Suprapubic skin (tissue), 4 donors: ENCODE results near the gene HDAC5. TPM values are rescaled to one million over a fixed set of nuclear protein-coding genes. Genes with fewer than 3 reads are reported as not detected.

Experiments
- DNase-seq, 2 donors: peaks; one replicate each; pipeline ENCODE4 v3.0.0-alpha.2; 2019; ENCODE audit warnings: low spot score in 2 of 2
- H3K27ac ChIP-seq: fragments of 200-600 bp; sonication (generic); one replicate; pipeline ENCODE4 v1.5.1; 2019
- H3K27me3 ChIP-seq: fragments of 200-600 bp; sonication (generic); one replicate; pipeline ENCODE4 v1.5.1; 2019
- H3K36me3 ChIP-seq: fragments of 200-600 bp; sonication (generic); one replicate; pipeline ENCODE4 v1.5.1; 2019
- H3K4me1 ChIP-seq: fragments of 200-600 bp; sonication (generic); one replicate; pipeline ENCODE4 v1.5.1; 2019
- H3K4me3 ChIP-seq: fragments of 200-600 bp; sonication (generic); one replicate; pipeline ENCODE4 v1.5.1; 2019; ENCODE audit warnings: mild to moderate bottlenecking
- H3K9me3 ChIP-seq: fragments of 200-600 bp; sonication (generic); one replicate; pipeline ENCODE4 v1.5.1; 2019
- CTCF ChIP-seq, 2 donors: fragments of 200-600 bp in 1 of 2; fragments of 450-650 bp in 1 of 2; sonication (generic) in 1 of 2; IDR thresholded peaks; one replicate each; pipeline ENCODE4 v1.5.1; 2016 to 2019; ENCODE audit warnings: antibody characterized with exemption in 2 of 2, mild to moderate bottlenecking in 1 of 2, moderate library complexity in 1 of 2
- EP300 ChIP-seq: sonication (generic); formaldehyde crosslinking; IDR thresholded peaks from one replicate; pipeline ENCODE4 v1.6.1; 2017; ENCODE audit warnings: antibody characterized with exemption
- POLR2A ChIP-seq, 2 donors: fragments of 450-650 bp; IDR thresholded peaks; one replicate each; pipeline ENCODE4 v1.6.1; 2017; ENCODE audit warnings: antibody characterized with exemption in 2 of 2, mild to moderate bottlenecking in 2 of 2, moderate library complexity in 2 of 2
- POLR2AphosphoS5 ChIP-seq, 3 donors: sonication (generic); formaldehyde crosslinking; IDR thresholded peaks; one replicate each; pipeline ENCODE4 v1.6.1; 2017; ENCODE audit warnings: antibody characterized with exemption in 3 of 3
- WGBS: methylation state at CpG from one replicate; pipeline ENCODE4 v1.1.5; 2018; 5-methylcytosine and 5-hydroxymethylcytosine counted together
- total RNA-seq, 4 donors: library from RNA; depleted of rRNA; stranded (reverse); fragments of >200 nt; gene quantifications; one replicate each; pipeline ENCODE4 v1.1.0, GENCODE V29; 2016

HDAC5 gene
- total RNA-seq, 4 donors from 2014 or later = 135 to 197 (median 168) TPM

GRCh38 chr17:44117351-44117750 is 6.1 kb downstream of the HDAC5 start:
- no peak overlapping the region for H3K4me3 ChIP-seq
- DNase-seq = no peak
- no peak overlapping the region for H3K27ac ChIP-seq
- H3K9me3 ChIP-seq = no peaks in the 10 kb centered on the region
- peaks cover 88% of the 10 kb centered on the region for H3K4me1 ChIP-seq
- TF ChIP-seq POLR2A (IDR thresholded peaks at IDR 0.05) = no peak
- no peak for TF ChIP-seq POLR2AphosphoS5 (IDR thresholded peaks at IDR 0.05)
- no peak for TF ChIP-seq CTCF (IDR thresholded peaks at IDR 0.05)
- TF ChIP-seq EP300 = no peak
- 76% methylated on average over 18 of the region's 18 CpGs for WGBS
- no peaks in the 10 kb centered on the region for H3K27me3 ChIP-seq
- H3K36me3 ChIP-seq = peaks cover 35% of the 10 kb centered on the region

GRCh38 chr17:44115585-44116415 is 7.6 kb downstream of the HDAC5 start:
- no peak overlapping the region for H3K27ac ChIP-seq

DNA sequence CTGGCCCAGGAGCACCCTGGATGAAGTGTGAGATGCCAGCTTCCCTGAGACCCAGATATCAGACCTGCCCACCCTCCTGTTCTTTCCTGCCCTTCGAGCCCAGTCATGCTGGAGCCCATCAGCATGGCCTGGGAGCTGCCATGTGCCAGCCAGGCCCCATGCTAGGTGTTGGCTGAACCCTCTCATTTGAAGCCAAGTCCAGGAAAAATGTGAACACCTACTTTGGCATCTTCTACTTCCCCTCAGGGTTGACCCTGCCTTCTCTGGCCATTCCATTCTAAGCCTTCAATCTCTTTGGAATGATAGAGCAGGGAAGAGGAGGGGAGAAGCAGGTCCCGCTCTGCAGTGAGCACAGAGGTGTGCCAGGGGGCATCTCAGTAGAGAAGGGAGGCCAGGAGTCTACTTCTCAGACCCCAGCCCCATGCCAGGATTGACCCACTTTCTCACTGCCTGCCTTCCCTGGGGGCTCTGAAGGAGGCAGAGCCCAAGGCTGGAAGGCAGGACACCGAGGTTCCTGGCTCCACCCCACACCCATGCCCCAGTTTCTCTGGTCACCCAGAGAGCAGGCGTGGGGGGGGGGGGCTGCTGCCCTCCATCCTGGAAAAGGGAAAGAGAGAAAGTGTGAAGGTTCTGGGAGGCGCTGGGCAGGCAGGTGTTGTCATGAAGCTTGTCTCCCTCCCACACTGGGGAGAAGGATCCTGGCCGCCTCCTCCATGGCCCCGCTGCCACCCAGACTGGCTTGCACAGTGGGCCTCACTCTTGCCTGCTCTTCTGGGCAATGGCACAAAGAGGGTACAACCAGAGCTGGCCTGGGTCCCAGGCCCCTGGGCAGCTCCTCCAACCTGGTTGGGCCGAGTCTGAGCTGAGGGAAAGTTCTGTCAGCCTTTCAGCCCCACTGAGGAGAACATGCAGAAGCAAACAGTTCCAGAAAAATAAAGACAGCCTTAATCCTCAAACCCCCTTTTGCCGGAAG is 9.3 kb downstream of the HDAC5 start:
- Histone ChIP-seq H3K4me1 (peaks cover 90% of the 10 kb centered on the region), H3K27ac (no peak overlapping the region), H3K27me3 (no peaks in the 10 kb centered on the region), H3K4me3 (no peak overlapping the region), H3K36me3 (peaks cover 35% of the 10 kb centered on the region), H3K9me3 (no peaks in the 10 kb centered on the region)
- DNase-seq = peak in 1 of 2 donors; percentile 51
- WGBS = 75% methylated on average over 7 of the region's 9 CpGs
- no peak for TF ChIP-seq CTCF (IDR thresholded peaks at IDR 0.05)
- no peak for TF ChIP-seq EP300
- no peak for TF ChIP-seq POLR2AphosphoS5 (IDR thresholded peaks at IDR 0.05)
- TF ChIP-seq POLR2A (IDR thresholded peaks at IDR 0.05) = no peak

More at GRCh38 chr17:44115585-44116415, 7.6 kb downstream of the HDAC5 start:
- Histone ChIP-seq H3K4me3 (no peak overlapping the region), H3K36me3 (peaks cover 35% of the 10 kb centered on the region), H3K4me1 (peaks cover 88% of the 10 kb centered on the region), H3K27me3 (no peaks in the 10 kb centered on the region), H3K9me3 (no peaks in the 10 kb centered on the region)
- WGBS = 13% methylated on average over 3 of the region's 11 CpGs
- peak; percentile 40 to 68 for TF ChIP-seq CTCF (IDR thresholded peaks at IDR 0.05)
- no peak for TF ChIP-seq POLR2A (IDR thresholded peaks at IDR 0.05)
- DNase-seq = no peak

GRCh38 chr17:44113382-44113781 is 10.1 kb downstream of the HDAC5 start:
- 71% methylated on average over 1 of the region's 1 CpG for WGBS
- no peak for TF ChIP-seq EP300
- TF ChIP-seq CTCF (IDR thresholded peaks at IDR 0.05) = no peak
- no peak for TF ChIP-seq POLR2A (IDR thresholded peaks at IDR 0.05)
- no peak for TF ChIP-seq POLR2AphosphoS5 (IDR thresholded peaks at IDR 0.05)
- Histone ChIP-seq H3K36me3 (peaks cover 35% of the 10 kb centered on the region), H3K9me3 (no peaks in the 10 kb centered on the region), H3K27ac (peak overlapping the region; percentile 14), H3K27me3 (no peaks in the 10 kb centered on the region), H3K4me1 (peaks cover 90% of the 10 kb centered on the region), H3K4me3 (no peak overlapping the region)
- DNase-seq = no peak
